CD4-positive, alpha-beta T cell treated with Interleukin-21 for 1 hour (primary cell): ENCODE measurements around the gene CCDC201.
A peak's percentile ranks its signal among the peaks of the same experiment; 100 is the strongest.

Source experiments
- DNase-seq: peaks from one replicate; pipeline ENCODE4 v3.0.0-alpha.2; 2020

CCDC201 gene, protein sequence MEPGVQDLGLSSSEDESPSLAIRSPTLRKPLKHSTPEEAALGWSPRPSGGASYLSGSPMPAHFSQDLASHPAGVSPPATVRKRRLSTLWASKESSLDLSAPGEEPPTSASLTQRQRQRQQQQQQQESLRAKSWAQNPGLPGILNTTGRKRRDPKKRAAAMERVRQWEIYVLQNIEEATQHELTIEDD

DNA sequence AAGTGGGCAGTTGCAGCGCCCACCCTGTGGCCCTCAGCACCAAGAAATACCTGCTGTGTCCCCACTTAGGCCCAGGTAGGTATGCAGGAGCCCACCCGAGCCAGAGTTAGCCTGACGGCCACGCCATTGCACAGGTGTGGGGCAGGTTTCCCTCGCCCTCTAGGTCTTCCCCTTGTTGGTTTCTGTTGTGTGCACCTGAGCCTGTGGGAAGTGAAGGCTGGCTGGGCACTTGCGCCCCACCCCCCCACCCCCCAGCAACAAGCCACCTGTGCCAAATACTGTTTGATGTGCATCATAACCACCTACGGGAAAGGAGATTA, at the start of gene CCDC201:
CCDC201 (minus strand) TSS at position 48 of the 320 bp plus-strand sequence. CDS start 75 bp downstream, outside the sequence.
- DNase-seq, result no peak

DNA sequence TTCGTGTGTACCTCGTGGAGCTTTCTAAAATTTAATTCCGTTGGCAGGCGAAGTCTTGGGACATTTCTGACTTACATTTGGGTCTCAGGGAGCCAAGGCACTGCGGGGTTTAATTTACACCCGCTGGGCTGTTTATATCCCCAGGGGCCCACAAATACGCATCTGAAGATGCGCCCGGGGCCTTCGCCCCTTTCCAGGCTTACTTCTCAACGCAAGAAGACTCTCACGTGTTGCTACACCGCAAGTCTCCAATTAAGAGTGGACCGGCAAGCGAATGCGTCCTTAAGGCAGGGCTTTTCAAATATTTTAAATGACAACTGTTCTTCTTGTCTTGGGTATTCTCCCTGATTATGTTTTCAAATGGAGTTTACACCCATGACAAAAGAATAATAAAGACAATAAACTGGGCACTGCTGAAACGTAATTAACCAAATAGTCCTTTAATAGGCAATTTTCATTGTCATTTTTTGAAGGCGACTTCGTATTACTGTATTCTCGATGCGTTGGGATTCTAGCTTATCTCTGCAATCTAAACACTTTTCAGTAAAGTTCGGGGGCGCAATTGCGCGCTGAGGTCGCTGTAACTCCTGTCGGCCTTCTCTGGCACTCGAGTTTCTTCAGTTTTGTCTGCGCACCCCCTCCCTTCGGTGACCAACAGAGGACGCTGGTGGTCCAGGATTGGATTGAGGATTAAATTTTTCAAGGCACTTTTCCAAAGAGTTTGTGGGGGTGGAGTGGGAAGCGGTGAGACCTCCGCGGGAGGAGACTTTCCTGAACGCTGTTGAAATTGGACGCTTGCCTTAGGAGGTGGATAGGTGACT, 49.0 kb upstream of the CCDC201 start:
- peak; percentile 43 for DNase-seq

DNA sequence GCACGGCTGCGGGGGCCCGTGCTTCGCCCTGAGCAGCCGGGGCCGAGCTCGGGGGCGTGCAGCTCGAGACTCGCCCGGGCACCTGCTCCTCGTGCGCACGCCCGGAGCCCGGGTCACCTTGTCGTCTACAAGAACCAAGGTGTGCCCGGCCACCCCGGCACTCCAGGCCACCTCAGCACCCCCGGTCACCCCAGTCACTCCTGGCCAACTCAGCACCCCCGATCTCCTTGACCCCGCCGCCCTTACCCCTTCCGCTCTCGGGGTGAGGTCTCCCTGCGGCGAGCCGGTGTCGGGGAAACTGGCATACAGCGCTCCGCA, 48.5 kb upstream of the CCDC201 start:
- no peak for DNase-seq

DNA sequence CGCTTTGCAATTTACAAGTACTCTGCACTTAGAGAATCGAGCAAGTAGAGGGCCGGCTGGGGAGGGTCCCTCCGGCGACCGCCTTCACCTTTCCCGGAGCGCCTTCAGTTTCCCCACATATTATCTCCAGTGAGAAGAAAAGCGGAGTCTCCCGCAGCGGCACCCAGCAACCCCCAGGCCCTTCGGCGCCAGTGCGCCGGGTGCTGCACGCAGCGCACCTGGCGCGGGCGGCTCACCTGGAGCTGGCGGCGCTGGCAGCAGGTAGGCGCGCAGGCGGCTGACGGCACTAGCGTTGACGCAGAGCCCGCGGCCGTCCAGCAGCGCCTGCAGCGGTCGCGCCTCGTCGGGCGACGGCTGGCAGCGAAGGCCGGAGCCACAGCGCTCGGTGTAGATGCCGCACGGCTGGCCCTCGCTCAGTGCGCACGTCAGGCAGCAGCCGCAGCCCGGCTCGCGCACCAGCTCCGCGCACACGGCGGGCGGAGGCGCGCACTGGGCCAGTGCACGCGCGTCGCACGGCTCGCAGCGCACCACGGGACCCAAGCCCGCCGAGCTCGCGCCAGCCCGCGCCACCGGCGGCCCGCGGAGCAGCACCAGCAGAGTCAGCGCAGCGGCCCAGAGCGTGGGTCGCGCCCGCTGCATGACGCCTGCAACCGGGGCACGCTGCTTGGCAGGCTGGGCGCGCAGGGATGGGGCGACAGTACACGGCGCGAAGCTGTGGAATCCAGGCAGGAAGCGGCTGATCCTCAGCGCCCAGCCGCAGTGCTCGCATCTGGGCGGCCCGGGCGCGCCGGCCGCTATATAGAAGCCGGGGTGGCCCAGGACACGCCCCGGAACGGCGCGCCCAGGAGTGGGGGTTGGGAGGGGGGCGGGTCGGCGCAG, 47.9 kb upstream of the CCDC201 start, which contains the start of gene IGFBP3:
IGFBP3 (minus strand) TSS at position 771 of the 879 bp plus-strand sequence; CDS start at position 639, 132 bp downstream.
- peak; percentile 50 for DNase-seq

DNA sequence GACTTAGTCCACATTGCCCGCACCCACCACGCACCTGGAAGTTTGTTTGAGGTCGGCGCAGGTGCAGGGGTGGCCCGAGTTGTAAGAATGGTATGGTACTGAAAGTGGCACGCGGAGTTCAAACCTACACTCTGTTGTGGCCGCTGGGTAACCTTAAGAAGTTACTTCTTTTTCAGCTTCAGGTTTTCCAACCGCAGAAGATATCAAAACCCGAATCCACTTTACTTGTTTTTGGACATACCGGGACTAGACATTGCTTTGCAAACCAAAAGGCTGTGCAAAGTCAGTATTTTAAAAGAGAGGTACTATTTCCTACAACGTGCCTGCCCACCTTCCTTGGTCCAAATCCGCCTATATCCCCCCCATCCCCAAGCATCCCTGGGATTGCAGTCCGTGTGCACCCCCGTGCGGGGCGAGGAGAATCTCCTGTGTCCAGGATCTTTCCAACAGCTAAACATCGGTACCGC, 47.1 kb upstream of the CCDC201 start:
- no peak for DNase-seq

DNA sequence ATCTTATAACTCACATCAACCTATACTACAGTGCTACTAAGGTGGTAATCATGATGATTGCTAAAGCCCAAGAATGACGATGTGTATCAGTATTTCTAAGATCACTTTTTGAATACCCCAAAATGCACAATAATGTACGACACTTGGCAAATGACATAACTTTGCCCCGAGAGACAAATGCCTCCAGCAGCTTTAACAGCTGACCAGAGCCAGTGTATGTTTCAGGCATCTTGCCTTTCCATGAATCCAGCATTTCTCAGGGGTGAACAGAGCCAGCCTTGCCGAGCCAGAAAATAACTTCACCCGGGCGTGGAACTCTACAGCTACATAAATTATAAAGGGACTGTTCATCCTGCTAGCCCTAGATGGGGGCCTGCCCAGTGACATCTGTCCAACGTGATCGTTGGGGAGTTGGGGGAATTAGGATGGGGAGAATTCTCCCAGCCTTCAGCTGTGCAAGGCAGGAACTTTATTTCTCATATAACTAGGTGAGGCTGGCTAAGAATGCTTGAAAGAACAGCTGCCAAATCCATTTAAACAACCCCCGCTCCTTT, 46.4 kb upstream of the CCDC201 start:
- no peak for DNase-seq

DNA sequence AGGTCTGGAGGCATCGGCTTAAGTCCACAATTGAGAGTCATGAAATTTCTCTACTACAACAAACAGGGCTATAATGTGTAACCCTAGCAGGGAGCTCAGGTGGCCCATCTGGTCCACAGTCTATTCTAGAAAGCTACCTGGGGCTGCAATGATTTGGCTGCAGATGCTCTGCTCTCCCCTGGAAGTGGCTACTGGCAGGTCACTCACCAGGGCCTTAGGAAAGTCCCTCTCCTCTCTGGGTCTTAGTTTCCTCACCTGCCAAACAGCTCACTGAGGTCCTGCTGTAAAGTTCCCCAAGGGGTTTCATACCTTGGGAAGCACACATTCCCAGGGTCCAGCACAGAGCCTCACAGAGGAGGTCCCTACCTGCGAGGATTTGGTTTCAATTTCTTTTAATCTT, 45.7 kb upstream of the CCDC201 start:
- DNase-seq, result no peak

DNA sequence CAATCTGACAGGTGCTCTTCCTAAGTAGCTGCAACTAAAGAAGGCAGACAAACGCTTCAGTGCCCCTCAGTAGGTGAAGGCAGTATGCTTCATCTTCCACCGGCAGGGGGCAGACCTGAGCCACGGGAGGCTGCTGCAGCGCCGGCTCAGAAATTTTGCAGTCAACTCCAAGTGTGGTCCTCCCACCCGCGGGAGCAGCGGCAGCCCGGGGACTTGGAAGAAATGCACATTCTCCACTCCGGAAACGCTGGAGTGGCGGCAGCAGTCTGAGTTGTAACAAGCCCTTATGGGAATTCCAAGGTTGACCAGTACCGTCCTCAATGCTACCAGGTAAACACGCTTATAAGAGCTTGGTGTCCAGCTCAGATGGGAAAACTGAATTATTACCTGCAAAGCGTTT, 44.8 kb upstream of the CCDC201 start:
- DNase-seq, result peak; percentile 67

DNA sequence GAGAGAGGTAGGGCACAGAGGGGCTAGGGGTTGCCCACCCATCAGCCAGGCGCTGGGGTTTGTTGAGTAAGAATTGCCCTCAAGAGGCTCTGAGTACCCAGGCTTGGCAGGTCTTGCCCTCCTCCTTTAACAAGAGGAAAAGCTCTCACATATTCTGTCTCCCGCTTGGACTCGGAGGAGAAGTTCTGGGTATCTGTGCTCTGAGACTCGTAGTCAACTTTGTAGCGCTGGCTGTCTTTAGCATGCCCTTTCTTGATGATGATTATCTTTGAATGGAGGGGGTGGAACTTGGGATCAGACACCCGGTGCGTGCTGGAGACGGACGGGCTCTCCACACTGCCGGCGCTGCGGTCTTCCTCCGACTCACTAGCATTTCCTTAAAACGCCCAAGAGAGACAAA, 44.2 kb upstream of the CCDC201 start:
- no peak for DNase-seq

DNA sequence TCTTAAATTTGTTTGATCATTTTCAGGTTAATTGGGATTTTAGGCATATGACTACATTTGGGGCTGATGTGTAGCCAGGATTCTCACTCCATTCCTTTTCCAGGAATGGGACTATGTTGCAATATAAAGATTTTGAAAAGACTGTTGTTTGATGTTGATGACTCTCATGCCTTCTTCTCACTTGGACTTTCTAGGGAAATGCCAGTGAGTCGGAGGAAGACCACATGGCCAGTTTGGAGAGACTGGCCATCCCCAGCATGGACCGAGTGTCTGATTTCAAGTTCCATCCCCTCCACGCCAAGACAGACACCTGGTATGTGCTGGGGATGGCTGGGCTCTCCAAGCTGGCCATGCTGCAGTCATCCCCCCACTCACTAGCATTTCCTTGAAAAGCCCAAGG, 42.7 kb upstream of the CCDC201 start:
- DNase-seq, result no peak

DNA sequence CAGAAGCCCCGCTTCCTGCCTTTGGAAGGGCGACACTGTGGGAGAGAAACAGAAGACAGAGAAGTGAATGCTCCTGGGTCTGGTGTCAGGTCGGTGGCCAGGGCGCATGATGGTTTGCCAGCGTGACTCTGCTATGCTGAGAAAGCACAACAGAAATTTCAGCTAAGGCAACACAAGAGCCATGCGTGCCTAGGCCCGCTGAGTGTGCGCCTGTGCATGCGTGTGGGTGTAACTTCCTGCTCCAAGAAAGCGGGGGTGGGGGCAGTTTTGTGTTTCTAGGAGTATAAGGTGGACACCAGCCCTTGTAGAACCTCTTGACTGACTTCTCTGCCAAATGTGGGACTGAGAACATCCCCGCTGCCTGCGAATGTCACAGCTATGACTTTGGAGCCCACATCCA, 42.0 kb upstream of the CCDC201 start:
- no peak for DNase-seq

DNA sequence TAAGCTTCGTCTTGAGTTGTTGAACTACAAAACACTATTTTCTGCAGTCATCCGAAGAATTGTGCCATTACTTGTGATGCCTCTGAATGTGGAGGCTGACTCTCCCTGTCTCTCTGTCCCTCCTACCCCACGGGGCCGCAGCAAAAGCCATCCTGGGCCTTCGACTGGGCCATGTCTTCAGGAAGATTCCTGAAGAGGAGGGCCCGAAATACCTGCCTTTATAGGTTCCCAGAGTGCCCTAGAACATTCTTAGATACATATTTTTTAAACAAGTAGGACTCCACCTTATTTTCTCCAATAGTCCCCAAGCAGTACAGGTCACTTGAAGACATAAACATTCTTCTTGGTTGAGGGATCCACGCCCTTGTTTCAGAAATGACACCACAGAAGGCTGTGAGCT, 40.1 kb upstream of the CCDC201 start:
- no peak for DNase-seq

DNA sequence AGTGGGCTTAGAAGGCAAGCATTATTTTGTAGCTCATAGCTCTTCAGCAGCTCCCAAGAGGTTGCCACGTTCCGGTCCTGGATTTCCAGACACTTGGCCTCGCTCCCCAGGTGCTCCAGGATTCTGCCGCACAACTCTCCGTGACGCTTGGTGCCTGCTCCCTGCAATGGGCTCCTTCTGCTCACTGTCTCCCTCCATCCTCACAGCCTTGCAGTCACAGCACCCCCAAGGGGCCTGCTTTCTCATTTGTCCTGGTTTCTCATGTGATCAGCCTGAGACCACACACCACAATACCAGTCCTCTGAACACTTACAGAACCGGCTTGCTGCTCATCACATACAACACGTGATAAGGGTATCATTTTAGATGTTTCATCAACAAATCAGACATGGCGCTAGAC, 38.4 kb upstream of the CCDC201 start:
- no peak for DNase-seq

DNA sequence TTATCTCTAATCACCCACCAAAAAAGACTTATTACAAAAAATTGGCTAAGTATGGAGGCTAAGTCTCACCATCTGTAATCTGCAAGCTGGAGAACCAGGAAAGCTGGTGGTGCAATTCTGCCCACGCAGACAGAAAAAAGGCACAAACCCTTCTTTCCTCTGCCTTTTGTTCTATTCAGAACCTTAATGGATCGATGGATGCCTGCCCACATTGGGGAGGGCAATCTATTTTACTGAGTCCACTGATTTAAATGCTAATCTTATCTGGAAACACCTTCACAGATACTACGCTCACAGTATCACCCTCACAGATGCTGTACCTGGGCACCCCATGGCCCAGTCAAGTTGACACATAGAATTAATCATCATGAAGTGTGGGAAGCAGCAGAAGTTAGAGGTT, 38.0 kb upstream of the CCDC201 start:
- no peak for DNase-seq

DNA sequence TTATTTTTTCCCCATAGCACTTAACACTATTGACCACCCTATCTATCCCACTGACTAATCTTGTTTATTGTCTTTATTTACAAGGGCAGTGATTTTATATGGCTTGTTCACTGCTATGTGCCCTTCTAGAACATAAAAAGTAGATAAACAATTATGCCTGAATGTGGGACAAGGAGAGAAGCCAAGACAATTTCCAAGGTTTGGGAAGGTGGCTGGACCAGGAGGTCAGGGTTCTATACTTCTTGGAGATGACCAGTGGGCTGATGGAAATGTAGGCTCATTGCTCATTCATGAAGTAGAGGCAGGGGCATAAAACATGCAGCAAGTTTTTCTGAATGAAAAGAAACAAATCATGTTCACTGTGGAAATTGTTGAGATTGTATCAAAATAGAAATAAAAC, 36.7 kb upstream of the CCDC201 start:
- DNase-seq, result no peak

DNA sequence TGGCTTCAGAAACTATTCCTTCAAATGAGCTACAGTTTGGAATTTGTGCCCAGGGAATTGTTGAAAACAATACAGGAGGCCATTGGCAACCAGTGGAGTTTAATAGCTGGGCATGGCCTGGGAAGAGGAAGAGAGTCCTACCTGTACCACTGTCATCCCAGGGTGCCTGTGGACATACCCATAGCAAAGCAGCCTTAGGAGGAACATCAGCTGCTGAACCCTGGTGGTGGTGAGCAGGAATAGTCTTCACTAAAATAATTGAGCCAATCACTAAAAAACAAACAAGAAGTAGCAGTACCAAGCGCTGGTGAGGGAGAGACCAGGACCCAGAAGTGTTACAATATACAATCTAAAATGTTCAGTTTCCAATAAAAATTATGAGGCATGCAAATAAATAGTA, 29.9 kb upstream of the CCDC201 start:
- no peak for DNase-seq

DNA sequence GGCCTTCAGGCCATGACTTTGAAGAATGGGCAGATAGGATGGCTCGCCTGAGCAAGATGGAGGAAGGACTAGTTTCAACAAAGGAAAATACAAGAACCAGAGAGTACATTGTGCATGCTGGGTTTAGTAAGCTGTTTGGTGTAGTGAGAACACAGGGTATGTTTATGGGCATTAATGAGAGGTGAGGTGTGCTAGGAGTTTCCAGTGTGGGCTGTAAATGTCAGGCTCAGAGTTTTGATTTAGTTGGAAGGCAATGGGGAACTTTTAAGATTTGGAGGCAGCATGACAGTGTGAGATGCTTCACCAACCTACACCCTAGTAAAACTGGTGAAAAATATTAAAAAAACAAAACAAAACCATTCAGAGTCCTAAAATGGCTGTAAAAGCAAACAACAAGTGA, 28.7 kb upstream of the CCDC201 start:
- no peak for DNase-seq

DNA sequence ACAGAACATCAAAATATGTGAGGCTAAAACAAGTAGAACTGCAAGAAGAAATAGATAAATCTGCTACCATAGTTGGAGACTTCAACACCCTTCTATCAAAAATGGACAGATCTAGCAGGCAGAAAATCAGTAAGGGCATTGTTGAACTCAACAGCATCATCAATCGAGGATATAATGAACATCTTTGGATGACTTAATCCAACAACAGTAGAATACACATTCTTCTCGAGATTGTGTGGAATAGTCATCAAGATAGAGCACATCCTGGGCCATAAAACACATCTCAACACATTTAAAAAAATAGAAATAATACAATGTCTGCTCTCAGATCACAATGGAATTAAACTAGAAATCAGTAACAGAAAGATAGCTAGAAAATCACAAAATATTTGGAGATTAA, 25.3 kb upstream of the CCDC201 start:
- no peak for DNase-seq

DNA sequence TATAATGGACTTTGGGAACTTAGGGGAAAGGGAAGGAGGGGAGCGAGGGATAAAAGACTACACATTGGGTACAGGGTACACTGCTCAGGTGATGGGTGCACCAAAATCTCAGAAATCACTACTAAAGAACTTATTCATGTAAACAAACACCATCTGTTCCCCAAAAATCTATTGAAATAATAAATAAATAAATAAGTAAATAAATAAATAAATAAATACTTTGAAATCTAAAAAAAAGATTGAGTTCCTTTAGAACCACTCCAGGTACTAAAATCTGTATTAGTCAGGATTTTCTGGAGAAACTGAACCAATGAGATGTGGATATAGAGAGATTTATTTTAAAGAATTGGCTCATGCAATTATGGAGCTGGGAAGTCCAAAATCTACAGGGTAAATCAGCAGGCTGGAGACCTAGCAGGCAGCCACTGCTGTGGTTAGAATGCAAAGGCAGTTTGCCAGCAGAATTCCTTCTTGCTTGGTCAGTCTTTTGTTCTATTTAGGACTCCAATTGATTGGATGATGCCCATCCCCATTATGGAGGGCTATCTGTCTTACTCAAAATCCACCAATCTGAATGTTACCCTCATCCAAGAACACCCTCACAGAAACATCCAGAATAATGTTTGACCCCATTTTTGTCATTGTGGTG, 24.3 kb upstream of the CCDC201 start:
- no peak for DNase-seq

DNA sequence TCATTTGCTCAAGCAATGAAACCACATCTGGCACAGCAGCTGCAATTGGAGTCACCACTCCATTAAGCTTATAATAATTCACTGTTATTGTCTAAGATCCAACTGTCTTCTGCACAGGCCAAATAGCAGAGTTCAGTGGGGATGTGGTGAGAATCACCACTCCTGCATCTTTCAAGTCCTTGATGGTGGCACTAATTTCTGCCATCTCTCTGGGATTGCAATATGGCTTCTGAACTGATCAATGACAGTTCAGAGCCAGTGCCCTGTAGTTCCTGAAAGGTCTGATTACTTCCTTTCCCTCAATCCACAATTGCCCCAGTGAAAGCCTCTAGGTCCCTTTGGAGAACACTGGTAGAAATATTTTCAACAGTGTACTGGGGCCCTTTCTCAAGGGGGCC, 21.8 kb upstream of the CCDC201 start:
- no peak for DNase-seq

DNA sequence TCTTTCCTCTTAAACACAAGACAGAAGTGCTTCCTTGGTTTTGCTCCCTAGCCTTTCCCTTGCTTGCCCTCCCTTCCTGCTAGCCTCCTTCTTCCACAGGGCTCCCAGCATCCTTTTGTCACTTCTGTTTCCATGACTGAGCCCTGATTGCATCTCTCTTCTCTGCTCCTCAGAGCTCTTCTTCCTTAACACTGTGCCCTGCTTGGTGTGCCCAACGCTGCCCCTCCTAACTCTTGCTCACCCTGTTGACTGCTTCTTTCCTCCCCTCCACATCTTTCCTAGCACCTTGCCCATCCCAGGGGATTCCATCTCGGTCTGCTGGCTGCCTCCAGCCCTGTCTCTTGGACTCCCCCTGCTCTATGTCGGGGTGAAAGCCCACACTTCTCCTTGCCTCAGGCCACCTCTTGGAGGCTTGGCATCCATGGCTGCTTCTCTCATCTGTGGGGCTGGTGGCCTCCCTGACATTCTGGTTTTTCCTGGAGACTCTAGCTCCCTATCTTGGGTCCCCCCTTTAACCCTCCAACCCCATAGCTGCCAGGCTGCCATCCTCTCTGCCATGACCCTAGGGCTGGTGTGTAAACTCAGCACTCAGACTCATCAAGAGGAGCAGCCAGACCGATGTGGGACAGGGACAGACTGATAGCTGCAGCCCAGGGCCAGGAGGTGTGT, 21.2 kb upstream of the CCDC201 start:
- no peak for DNase-seq

DNA sequence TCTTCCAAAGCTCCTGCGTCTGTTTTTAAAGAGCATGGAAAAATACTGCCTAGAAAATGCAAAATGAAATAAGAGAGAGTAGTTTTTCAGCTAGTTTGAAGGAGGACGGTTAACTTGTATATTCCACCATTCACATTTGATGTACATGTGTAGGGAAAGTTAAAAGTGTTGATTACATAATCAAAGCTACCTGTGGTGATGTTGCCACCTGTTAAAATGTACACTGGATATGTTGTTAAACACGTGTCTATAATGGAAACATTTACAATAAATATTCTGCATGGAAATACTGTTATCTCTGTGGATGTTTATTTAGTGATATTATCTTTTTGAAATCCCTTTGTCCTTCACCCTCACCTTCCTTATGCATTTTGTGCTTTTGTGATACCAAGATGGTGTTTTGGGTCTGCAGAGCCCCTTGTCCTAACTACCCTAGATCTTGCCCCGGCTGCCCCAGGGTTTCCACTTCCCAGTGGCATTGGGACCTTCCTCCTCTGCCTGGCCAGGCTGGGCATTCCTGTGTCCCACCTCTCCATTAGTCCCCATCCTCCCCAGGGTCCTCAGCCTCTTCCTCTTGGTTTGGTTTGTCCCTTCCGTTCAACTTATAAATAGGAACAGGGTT, 20.6 kb upstream of the CCDC201 start:
- no peak for DNase-seq
